Neuronal stem cell (in vitro differentiated cells): ENCODE measurements around the gene DLGAP5.

Source experiments
- DNase-seq: peaks from one replicate; pipeline ENCODE4 v3.0.0-alpha.2; 2013; ENCODE audit warnings: low spot score
- H2AFZ ChIP-seq: one replicate; pipeline ENCODE4 v1.6.1; 2013; ENCODE audit warnings: mild to moderate bottlenecking, low read length, inconsistent platforms
- H2AK5ac ChIP-seq: 2 replicates; pipeline ENCODE4 v1.6.1; 2013; ENCODE audit warnings: low read depth, mild to moderate bottlenecking, inconsistent platforms, low read length, moderate library complexity, mixed read lengths
- H2BK120ac ChIP-seq: 2 replicates; pipeline ENCODE4 v1.6.1; 2013; ENCODE audit warnings: low read depth, mild to moderate bottlenecking, inconsistent platforms, low read length, moderate library complexity, mixed read lengths
- H2BK12ac ChIP-seq: one replicate; pipeline ENCODE4 v1.6.1; 2013; ENCODE audit warnings: low read length, inconsistent platforms
- H2BK15ac ChIP-seq: 2 replicates; pipeline ENCODE4 v1.6.1; 2013; ENCODE audit warnings: mild to moderate bottlenecking, low read length, inconsistent platforms, mixed read lengths
- H2BK5ac ChIP-seq: one replicate; pipeline ENCODE4 v1.6.1; 2013; ENCODE audit warnings: inconsistent platforms, mild to moderate bottlenecking, low read length, moderate library complexity
- H3K14ac ChIP-seq: one replicate; pipeline ENCODE4 v1.6.1; 2013; ENCODE audit warnings: low read length, inconsistent platforms
- H3K18ac ChIP-seq: 2 replicates; pipeline ENCODE4 v1.6.1; 2013; ENCODE audit warnings: low read length, inconsistent platforms
- H3K23ac ChIP-seq: 2 replicates; pipeline ENCODE4 v1.6.1; 2013; ENCODE audit warnings: low read depth, mild to moderate bottlenecking, mixed read lengths, low read length, inconsistent platforms; ENCODE audit not compliant: poor library complexity
- H3K27ac ChIP-seq: replicated peaks from 3 replicates; pipeline ENCODE4 v1.5.1; 2013; ENCODE audit warnings: low read length, inconsistent platforms
- H3K27me3 ChIP-seq, 3 experiments: 2 replicates each; pipeline ENCODE4 v1.6.1; 2013; ENCODE audit warnings: low read length in 3 of 3, mild to moderate bottlenecking in 2 of 3, inconsistent platforms in 1 of 3, low read depth in 1 of 3, mixed read lengths in 1 of 3, moderate library complexity in 1 of 3; ENCODE audit not compliant: control insufficient read depth in 3 of 3, insufficient read depth in 3 of 3
- H3K36me3 ChIP-seq, 2 donors: replicated peaks in 1 of 2; 2 replicates each; pipeline ENCODE4 v1.6.1; 2013; ENCODE audit warnings: low read length in 2 of 2; ENCODE audit not compliant: control insufficient read depth in 2 of 2, insufficient read depth in 2 of 2
- H3K4ac ChIP-seq: 2 replicates; pipeline ENCODE4 v1.6.1; 2013; ENCODE audit warnings: inconsistent platforms, mild to moderate bottlenecking, low read length, moderate library complexity
- H3K4me1 ChIP-seq, 2 donors: 1 replicate in 1 of 2; 2 replicates in 1 of 2; pipeline ENCODE4 v1.6.1; 2013; ENCODE audit warnings: low read length in 2 of 2, low read depth in 1 of 2; ENCODE audit not compliant: control insufficient read depth in 2 of 2, insufficient read depth in 1 of 2
- H3K4me2 ChIP-seq: one replicate; pipeline ENCODE4 v1.6.1; 2013; ENCODE audit warnings: mild to moderate bottlenecking, low read length, inconsistent platforms; ENCODE audit not compliant: insufficient read depth, poor library complexity, severe bottlenecking
- H3K4me3 ChIP-seq, 2 donors: 2 replicates each; pipeline ENCODE4 v1.5.1; 2013; ENCODE audit warnings: low read length in 2 of 2, mild to moderate bottlenecking in 2 of 2, inconsistent platforms in 1 of 2, moderate library complexity in 1 of 2
- H3K79me1 ChIP-seq: one replicate; pipeline ENCODE4 v1.6.1; 2013; ENCODE audit warnings: low read depth, mild to moderate bottlenecking, inconsistent platforms, low read length, moderate library complexity
- H3K9ac ChIP-seq: one replicate; pipeline ENCODE4 v1.6.1; 2013; ENCODE audit warnings: mild to moderate bottlenecking, low read depth, low read length, inconsistent platforms; ENCODE audit not compliant: poor library complexity
- H3K9me3 ChIP-seq, 2 donors: replicated peaks in 1 of 2; 2 replicates each; pipeline versions ENCODE3 to v1.6.1; 2013; ENCODE audit warnings: low read length in 2 of 2, mild to moderate bottlenecking in 2 of 2, inconsistent platforms in 1 of 2, low read depth in 1 of 2, mixed read lengths in 1 of 2, moderate library complexity in 1 of 2; ENCODE audit not compliant: control insufficient read depth in 2 of 2, insufficient read depth in 1 of 2
- H4K8ac ChIP-seq: one replicate; pipeline ENCODE4 v1.6.1; 2013; ENCODE audit warnings: low read depth, mild to moderate bottlenecking, inconsistent platforms, low read length, moderate library complexity
- H4K91ac ChIP-seq: one replicate; pipeline ENCODE4 v1.6.1; 2013; ENCODE audit warnings: low read length, low read depth, mild to moderate bottlenecking, inconsistent platforms; ENCODE audit not compliant: poor library complexity
- WGBS, 2 donors: extraction: QIAGEN DNeasy Blood & Tissue Kit; methylation state at CpG; one replicate each; pipeline ENCODE4 v1.1.7; 2013; ENCODE audit warnings: missing lambda C conversion rate in 2 of 2, mixed read lengths in 1 of 2; ENCODE audit not compliant: insufficient read length in 2 of 2, insufficient replicate concordance in 1 of 2; ENCODE audit errors: extremely low coverage in 2 of 2; 5-methylcytosine and 5-hydroxymethylcytosine counted together

DLGAP5 gene

GRCh38 chr14:55141825-55142224 lies 49.6 kb downstream of the DLGAP5 start:
- Histone ChIP-seq H3K14ac (no peak overlapping the region), H3K4ac (no peak overlapping the region), H3K4me3 (no peak overlapping the region), H4K91ac (no peak overlapping the region), H3K9me3 (no peaks in the 10 kb centered on the region), H2AFZ (no peak overlapping the region), H2BK12ac (no peak overlapping the region), H4K8ac (no peak overlapping the region), H2BK120ac (no peak overlapping the region), H3K27ac (no peak overlapping the region), H2AK5ac (no peak overlapping the region), H3K27me3 (no peaks in the 10 kb centered on the region), H3K36me3 (peaks cover 12 to 69% of the 10 kb centered on the region in 2 donors), H2BK15ac (no peak overlapping the region), H3K4me2 (no peak overlapping the region), H3K18ac (no peak overlapping the region), H3K23ac (no peak overlapping the region), H2BK5ac (no peak overlapping the region), H3K9ac (no peak overlapping the region), H3K79me1 (no peaks in the 10 kb centered on the region), H3K4me1 (no peaks in the 10 kb centered on the region)
- no CpG with 5 or more reads among the region's 3 CpGs for WGBS, 2 donors
- no peak for DNase-seq

- Histone ChIP-seq H2AK5ac (no peak overlapping the region), H3K79me1 (no peaks in the 10 kb centered on the region), H2BK120ac (no peak overlapping the region), H3K4me2 (no peak overlapping the region), H3K9ac (no peak overlapping the region), H3K18ac (no peak overlapping the region), H3K9me3 (no peaks in the 10 kb centered on the region), H3K4me1 (no peaks in the 10 kb centered on the region), H3K27me3 (no peaks in the 10 kb centered on the region), H3K27ac (no peak overlapping the region), H2BK5ac (no peak overlapping the region), H3K23ac (no peak overlapping the region), H4K91ac (no peak overlapping the region), H3K4me3 (no peak overlapping the region), H3K36me3 (peaks cover 7 to 50% of the 10 kb centered on the region in 2 donors), H2AFZ (no peak overlapping the region), H3K14ac (no peak overlapping the region), H3K4ac (no peak overlapping the region), H2BK12ac (no peak overlapping the region), H4K8ac (no peak overlapping the region), H2BK15ac (no peak overlapping the region)
- no CpG with 5 or more reads among the region's 4 CpGs for WGBS, 2 donors
- no peak for DNase-seq
These were observed 51.5 kb downstream of the DLGAP5 start for GRCh38 chr14:55139696-55140509.

GRCh38 chr14:55139141-55139540 lies 52.2 kb downstream of the DLGAP5 start:
- H3K4me2 ChIP-seq, result no peak overlapping the region
- H2BK15ac ChIP-seq, result no peak overlapping the region
- no peak overlapping the region for H3K4ac ChIP-seq
- no peaks in the 10 kb centered on the region for H3K79me1 ChIP-seq
- H3K4me3 ChIP-seq, result no peak overlapping the region
- H3K4me1 ChIP-seq, result no peaks in the 10 kb centered on the region
- no peaks in the 10 kb centered on the region for H3K27me3 ChIP-seq
- H3K9me3 ChIP-seq, result no peaks in the 10 kb centered on the region
- no peak overlapping the region for H3K27ac ChIP-seq
- H2AK5ac ChIP-seq, result no peak overlapping the region
- H3K18ac ChIP-seq, result no peak overlapping the region
- H2BK12ac ChIP-seq, result no peak overlapping the region
- H2AFZ ChIP-seq, result no peak overlapping the region
- H3K14ac ChIP-seq, result no peak overlapping the region
- no peak overlapping the region for H2BK5ac ChIP-seq
- DNase-seq, result no peak
- no peak overlapping the region for H4K8ac ChIP-seq
- no peak overlapping the region for H3K23ac ChIP-seq
- peaks cover 8 to 46% of the 10 kb centered on the region in 2 donors for H3K36me3 ChIP-seq
- H2BK120ac ChIP-seq, result no peak overlapping the region
- no peak overlapping the region for H3K9ac ChIP-seq
- no peak overlapping the region for H4K91ac ChIP-seq

- H3K9ac ChIP-seq, result no peak overlapping the region
- no peaks in the 10 kb centered on the region for H3K27me3 ChIP-seq
- no peak overlapping the region for H3K18ac ChIP-seq
- no peak overlapping the region for H3K23ac ChIP-seq
- H2BK15ac ChIP-seq, result no peak overlapping the region
- H2BK5ac ChIP-seq, result no peak overlapping the region
- H3K27ac ChIP-seq, result no peak overlapping the region
- H3K4me2 ChIP-seq, result no peak overlapping the region
- peaks cover 9 to 39% of the 10 kb centered on the region in 2 donors for H3K36me3 ChIP-seq
- no peak overlapping the region for H2BK12ac ChIP-seq
- H4K91ac ChIP-seq, result no peak overlapping the region
- no peaks in the 10 kb centered on the region for H3K79me1 ChIP-seq
- no peak overlapping the region for H3K4me3 ChIP-seq
- no peak overlapping the region for H2AFZ ChIP-seq
- no peak overlapping the region for H2AK5ac ChIP-seq
- no peaks in the 10 kb centered on the region for H3K9me3 ChIP-seq
- H2BK120ac ChIP-seq, result no peak overlapping the region
- no peak overlapping the region for H3K4ac ChIP-seq
- H4K8ac ChIP-seq, result no peak overlapping the region
- no peak overlapping the region for H3K14ac ChIP-seq
- no peak for DNase-seq
- H3K4me1 ChIP-seq, result no peaks in the 10 kb centered on the region
- no CpG with 5 or more reads among the region's 7 CpGs for WGBS, 2 donors
These were observed 53.3 kb downstream of the DLGAP5 start for GRCh38 chr14:55138091-55138490.
